ENCODE results near the gene ZNRF4.

Gene ZNRF4

DNA sequence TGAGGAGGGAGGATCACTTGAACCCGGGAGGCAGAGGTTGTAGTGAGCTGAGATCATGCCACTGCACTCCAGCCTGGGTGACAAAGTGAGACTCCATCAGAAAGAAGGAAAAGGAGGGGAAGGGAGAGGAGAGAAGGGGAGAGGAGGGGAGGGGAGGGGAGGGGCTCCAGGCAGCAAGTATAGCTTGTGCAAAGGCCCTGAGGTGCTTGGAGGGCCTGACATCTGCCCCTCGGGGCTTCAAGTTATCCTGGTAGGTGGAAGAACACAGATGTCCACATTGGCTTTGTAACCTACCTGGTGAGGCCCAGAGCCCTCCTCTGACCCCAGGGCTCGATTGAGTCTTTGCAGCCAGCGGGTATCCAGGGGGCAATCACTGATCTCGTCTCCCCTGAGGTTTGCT lies 11.5 kb upstream of the ZNRF4 start:
- no peak for DNase-seq

DNA sequence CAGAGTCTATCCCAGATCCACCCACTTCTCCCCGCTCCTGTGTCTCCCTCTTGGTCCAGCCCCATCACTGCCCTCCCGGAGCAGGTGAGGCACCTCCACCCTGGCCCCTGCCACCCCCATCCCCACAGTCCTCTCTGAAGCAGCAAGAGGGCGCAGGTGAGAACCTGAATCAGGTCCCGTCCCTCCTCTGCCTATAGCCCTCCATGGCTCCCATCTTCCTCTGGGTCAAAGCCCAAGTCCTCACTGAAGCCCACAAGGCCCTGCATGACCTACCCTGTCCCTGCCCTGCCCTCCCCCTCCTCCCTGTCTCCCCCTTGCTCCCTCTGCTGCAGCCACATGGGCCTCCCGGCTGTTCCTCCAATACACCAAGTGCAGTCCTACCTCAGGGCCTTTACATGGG lies 10.8 kb upstream of the ZNRF4 start:
- DNase-seq = no peak

DNA sequence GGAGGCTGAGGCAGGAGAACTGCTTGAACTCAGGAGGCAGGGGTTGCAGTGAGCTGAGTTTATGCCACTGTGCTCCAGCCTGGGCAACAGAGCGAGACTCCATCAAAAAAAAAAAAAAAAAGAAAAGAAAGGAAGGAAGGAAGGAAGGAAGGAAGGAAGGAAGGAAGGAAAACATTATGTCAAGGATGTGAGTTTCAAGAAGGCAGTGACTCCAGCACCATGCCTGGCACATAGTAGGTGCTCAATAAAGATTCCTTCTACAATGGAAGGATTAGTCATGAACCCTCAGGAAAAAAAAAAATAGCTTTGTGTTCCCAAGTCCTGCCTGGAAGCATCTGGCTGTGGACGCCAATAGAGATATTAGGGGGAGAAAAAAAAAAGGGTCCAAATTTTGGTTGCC lies 10.1 kb upstream of the ZNRF4 start:
- no peak for DNase-seq

- DNase-seq = no peak
These were observed 9.6 kb upstream of the ZNRF4 start for GRCh38 chr19:5445561-5446055.

DNA sequence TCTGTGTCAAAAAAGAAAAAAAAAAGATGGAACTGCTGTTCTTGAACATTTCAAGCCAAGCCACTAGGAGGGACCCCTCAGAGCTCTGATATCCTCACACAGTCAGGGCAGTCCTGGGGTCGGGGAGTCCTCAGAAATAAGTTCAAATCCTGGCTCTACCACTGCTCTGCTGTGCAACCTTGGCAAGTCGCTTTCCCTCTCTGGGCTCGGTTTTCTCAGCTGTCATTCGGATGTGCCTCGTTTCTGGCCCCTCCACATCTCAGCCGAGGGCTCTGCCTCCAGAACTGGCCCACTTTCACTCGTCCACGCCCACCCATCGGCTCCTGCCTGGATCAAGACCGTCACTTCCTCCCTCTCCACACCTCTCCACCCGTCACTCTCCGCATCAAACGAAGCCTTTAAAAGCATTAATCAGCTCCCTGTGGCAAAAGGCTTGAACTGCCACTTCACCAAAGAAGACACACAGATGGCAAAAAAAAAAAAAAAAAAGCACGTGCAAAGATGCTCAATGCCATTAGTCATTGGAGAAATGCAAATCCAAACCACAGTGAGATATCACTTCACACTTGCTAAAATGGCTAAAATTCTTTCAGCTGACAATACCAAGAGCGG lies 7.4 kb upstream of the ZNRF4 start:
- no peak for DNase-seq

GRCh38 chr19:5448374-5448773 lies 6.8 kb upstream of the ZNRF4 start:
- no peak for DNase-seq

DNA sequence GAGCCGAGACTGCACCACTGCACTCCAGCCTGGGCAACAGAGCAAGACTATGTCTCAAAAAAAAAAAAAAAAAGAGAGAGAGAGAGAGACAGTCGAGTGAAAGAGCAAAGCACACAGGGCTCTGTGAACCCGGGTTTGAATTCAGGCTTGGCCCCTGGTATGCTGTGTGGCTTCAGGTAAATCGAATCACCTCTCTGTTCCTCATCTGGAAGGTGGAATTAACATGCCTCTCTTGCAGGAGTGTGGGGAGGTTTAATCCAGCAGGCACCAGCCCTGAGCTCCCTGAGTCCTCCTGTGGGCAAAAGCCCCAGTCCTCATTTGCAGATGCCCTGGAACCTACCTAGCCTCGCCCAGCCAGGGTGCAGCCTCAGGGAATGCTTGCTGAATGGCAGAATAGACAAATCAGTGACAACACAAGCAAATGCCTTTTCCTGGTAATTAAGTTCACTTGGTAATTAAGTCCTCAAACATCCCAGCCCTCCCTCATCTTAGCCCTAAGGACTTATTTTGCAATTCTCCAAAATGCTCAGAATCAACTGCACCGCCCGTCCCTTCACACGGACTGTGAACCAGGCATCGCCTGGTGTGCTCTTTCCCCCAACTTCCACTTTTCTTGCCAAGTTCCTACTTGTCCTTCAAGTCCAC lies 4.6 kb upstream of the ZNRF4 start:
- no peak for DNase-seq

GRCh38 chr19:5451494-5451893 lies 3.7 kb upstream of the ZNRF4 start:
- no peak for DNase-seq

DNA sequence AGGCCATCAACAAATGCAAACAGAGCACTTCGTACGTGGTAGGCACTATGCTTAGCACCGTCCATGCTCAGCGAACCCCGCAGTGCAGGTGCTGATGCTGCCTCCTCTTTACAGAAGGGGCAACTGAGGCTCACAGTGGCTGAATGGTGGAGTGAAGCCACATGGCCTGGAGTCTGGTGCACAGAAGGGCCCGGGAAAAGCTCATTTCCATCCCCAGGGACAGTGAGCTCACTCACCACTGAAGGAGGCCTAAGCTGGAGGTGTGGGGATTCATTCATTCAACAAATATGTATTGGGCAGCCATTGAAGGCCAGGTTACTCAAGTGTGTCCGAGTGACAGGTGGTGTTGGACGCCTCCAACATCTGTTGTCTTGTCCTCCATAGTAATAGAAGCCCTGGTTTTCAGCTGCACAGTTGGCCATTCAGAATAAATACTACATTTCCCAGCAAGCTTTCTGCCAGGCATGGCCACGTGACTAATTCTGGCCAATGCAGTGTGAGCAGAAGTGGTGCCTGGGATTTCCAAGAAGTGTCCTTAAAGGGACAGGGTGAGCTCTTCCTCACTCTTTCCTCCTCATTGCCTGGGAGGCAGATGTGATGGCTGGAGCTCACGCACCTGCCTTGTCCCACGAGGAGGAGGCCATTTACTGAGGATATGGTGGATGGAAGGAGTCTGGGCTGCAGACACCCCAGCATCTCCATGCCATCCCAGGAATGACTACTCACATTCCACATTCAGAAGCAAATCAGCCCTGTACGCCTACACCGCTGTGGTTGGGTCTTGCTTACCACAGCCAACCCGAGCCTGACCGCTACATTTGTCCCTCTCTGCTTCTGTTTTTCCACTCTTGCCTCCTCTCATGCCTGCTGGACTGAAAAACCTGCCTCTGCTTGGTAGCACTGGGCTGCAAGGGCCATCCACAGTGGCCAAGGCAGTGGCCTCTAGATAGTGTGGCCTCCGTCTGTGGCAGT lies 2.3 kb upstream of the ZNRF4 start:
- no peak for DNase-seq

- no peak for DNase-seq
These were observed 474 bp upstream of the ZNRF4 start for GRCh38 chr19:5454743-5455142.

- no peak for DNase-seq
These were observed 1.1 kb downstream of the ZNRF4 start for GRCh38 chr19:5456130-5456840.

GRCh38 chr19:5456841-5457200 lies 1.6 kb downstream of the ZNRF4 start:
- no peak for DNase-seq

DNA sequence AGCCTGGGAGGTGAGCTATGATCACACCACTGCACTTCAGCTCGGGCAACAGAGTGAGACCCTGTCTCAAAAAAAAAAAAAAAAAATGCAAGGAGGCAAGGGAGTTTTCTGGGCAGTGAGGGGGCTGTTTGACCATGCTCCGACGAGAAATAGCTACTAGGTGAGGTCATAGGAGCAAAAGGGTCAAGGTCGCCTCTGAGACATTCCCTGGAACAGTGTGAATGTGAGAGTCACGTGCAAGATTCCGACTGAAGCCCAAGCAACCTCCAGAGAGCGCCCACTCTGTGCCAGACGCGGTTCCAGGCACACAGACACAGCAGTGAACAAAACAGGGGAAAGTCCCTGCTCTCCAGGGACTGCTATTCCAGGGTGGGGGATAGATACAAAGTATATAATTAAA lies 2.5 kb downstream of the ZNRF4 start:
- DNase-seq = no peak

- DNase-seq = no peak
These were observed 3.2 kb downstream of the ZNRF4 start for GRCh38 chr19:5458420-5458819.

GRCh38 chr19:5459360-5459759 lies 4.1 kb downstream of the ZNRF4 start:
- DNase-seq = no peak

- DNase-seq = no peak
These were observed 5.5 kb downstream of the ZNRF4 start for GRCh38 chr19:5460748-5461147.

GRCh38 chr19:5463959-5464358 lies 8.7 kb downstream of the ZNRF4 start:
- no peak for DNase-seq

- DNase-seq = no peak
These were observed 10.9 kb downstream of the ZNRF4 start for GRCh38 chr19:5466072-5466471.

DNA sequence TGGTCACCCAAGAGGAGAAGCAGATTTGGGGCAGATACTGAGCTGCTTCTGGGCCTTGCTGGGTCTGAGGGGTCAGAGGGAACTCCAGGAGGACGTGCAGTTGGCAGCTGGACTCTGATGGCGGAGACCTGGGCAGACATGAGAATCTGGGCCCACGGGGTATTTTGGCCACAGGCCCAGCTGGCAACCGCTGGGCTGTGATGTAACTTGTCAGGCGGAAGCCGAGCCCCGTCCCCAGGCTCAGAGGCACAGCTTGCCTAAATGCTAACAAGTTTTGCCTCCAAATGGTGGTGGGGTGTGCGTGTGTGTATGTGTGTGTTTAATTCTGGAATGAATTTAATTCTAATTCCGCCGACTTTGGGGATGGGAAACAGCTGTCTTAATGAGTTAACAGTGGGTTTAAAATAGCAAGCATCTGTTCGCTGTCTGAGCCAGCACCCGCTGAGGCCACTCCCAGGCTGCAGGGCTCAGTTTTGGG lies 11.6 kb downstream of the ZNRF4 start:
- DNase-seq = no peak

DNA sequence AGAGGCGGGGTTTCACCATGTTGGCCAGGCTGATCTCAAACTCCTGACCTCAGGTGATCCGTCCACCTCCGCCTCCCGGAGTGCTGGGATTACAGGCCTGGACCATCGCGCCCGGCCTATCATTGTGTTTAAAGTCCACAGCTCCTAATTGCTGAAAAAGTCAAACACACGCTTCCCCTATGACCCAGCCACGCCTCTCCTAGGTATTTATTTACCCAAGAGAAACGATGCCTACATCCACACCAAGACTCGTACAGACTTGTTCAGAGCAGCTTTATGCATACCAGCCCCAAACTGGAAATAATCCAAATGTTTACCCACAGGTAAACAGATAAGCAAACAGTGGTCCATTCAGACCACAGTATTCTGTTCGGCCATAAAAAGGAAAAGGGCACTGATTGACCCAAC lies 15.1 kb downstream of the ZNRF4 start:
- no peak for DNase-seq

DNA sequence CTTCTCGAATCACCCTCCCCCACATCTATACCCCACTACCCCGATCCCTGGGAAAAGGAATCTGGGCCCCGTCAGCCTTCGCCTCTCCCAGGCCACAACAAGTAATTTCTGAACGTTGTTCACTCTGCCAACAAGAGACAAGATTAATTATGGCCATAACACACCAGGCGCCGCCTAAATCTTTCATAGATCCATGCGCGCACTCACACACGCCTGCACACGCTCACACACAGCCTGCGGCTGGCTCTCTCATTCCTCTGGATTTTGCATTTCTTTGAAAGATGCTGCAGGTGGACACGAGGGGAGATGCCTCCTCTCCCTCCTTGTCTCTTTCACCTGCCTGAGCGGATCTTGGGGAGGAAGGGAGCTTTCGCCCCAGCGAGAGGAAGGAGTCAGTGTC lies 17.1 kb downstream of the ZNRF4 start:
- no peak for DNase-seq

GRCh38 chr19:5473646-5474045 lies 18.4 kb downstream of the ZNRF4 start:
- no peak for DNase-seq
